H7 (cell line): ENCODE data around the gene KCNIP3. TPM values are rescaled to one million over a fixed set of nuclear protein-coding genes. Genes with fewer than 3 reads are reported as not detected.

Experiments
- DNase-seq: peaks from one replicate; pipeline ENCODE4 v3.0.0; 2012
- H3K27me3 ChIP-seq: 2 replicates; pipeline ENCODE4 v1.6.0; 2011; ENCODE audit warnings: mild to moderate bottlenecking, low read length; ENCODE audit not compliant: control insufficient read depth, insufficient read depth
- H3K36me3 ChIP-seq: replicated peaks from 2 replicates; pipeline ENCODE4 v1.5.1; 2011; ENCODE audit warnings: low read length; ENCODE audit not compliant: control insufficient read depth, insufficient read depth
- H3K4me3 ChIP-seq: 2 replicates; pipeline ENCODE4 v1.5.1; 2011; ENCODE audit warnings: low read depth, mild to moderate bottlenecking, control low read depth, low read length, moderate library complexity; ENCODE audit not compliant: insufficient read depth
- total RNA-seq: library from RNA; depleted of rRNA; stranded (reverse); fragments of >200 nt; shearing (Covaris generic); gene quantifications from 2 replicates; pipeline ENCODE4 v1.2.3, GENCODE V29; 2014

Gene KCNIP3
- total RNA-seq, 1 experiment from 2014 or later: 3.2 TPM

- no peak for DNase-seq
- no peak overlapping the region for H3K4me3 ChIP-seq
- H3K27me3 ChIP-seq: no peaks in the 10 kb centered on the region
- no peaks in the 10 kb centered on the region for H3K36me3 ChIP-seq
Measured at GRCh38 chr2:95270541-95271081, 26.5 kb upstream of the KCNIP3 start.

- no peaks in the 10 kb centered on the region for H3K36me3 ChIP-seq
- no peak overlapping the region for H3K4me3 ChIP-seq
- no peak for DNase-seq
- no peaks in the 10 kb centered on the region for H3K27me3 ChIP-seq
Measured at GRCh38 chr2:95271381-95271971, 25.7 kb upstream of the KCNIP3 start.

- Histone ChIP-seq H3K36me3 (no peaks in the 10 kb centered on the region), H3K4me3 (no peak overlapping the region), H3K27me3 (no peaks in the 10 kb centered on the region)
- DNase-seq: no peak
Measured at GRCh38 chr2:95272299-95272751, 24.8 kb upstream of the KCNIP3 start.

GRCh38 chr2:95272781-95273180 is 24.4 kb upstream of the KCNIP3 start:
- no peaks in the 10 kb centered on the region for H3K36me3 ChIP-seq
- no peak for DNase-seq
- H3K4me3 ChIP-seq: no peak overlapping the region
- no peaks in the 10 kb centered on the region for H3K27me3 ChIP-seq

GRCh38 chr2:95273566-95274290 is 23.4 kb upstream of the KCNIP3 start:
- H3K27me3 ChIP-seq: no peaks in the 10 kb centered on the region
- H3K36me3 ChIP-seq: no peaks in the 10 kb centered on the region
- H3K4me3 ChIP-seq: no peak overlapping the region
- DNase-seq: no peak

GRCh38 chr2:95274291-95275150 is 22.6 kb upstream of the KCNIP3 start, which contains the start of gene PROM2:
TSS of gene PROM2 (plus strand) at chr2:95274449. CDS start at chr2:95274586, 137 bp downstream.
- H3K36me3 ChIP-seq: no peaks in the 10 kb centered on the region
- H3K4me3 ChIP-seq: no peak within 1 kb of the TSS
- DNase-seq: peak; percentile 88
- H3K27me3 ChIP-seq: no peaks in the 10 kb centered on the region

GRCh38 chr2:95275151-95275515 is 22.0 kb upstream of the KCNIP3 start:
- DNase-seq: no peak
- no peaks in the 10 kb centered on the region for H3K36me3 ChIP-seq
- no peaks in the 10 kb centered on the region for H3K27me3 ChIP-seq
- H3K4me3 ChIP-seq: no peak overlapping the region

- H3K27me3 ChIP-seq: no peaks in the 10 kb centered on the region
- DNase-seq: peak; percentile 38
- H3K36me3 ChIP-seq: no peaks in the 10 kb centered on the region
- H3K4me3 ChIP-seq: no peak overlapping the region
Measured at GRCh38 chr2:95275601-95276243, 21.4 kb upstream of the KCNIP3 start.

GRCh38 chr2:95276244-95276887 is 20.8 kb upstream of the KCNIP3 start:
- H3K4me3 ChIP-seq: no peak overlapping the region
- H3K27me3 ChIP-seq: no peaks in the 10 kb centered on the region
- DNase-seq: peak; percentile 47
- H3K36me3 ChIP-seq: no peaks in the 10 kb centered on the region

GRCh38 chr2:95276888-95277245 is 20.3 kb upstream of the KCNIP3 start:
- Histone ChIP-seq H3K4me3 (no peak overlapping the region), H3K27me3 (no peaks in the 10 kb centered on the region), H3K36me3 (no peaks in the 10 kb centered on the region)
- no peak for DNase-seq

- peak; percentile 84 for DNase-seq
- Histone ChIP-seq H3K27me3 (no peaks in the 10 kb centered on the region), H3K36me3 (no peaks in the 10 kb centered on the region), H3K4me3 (no peak overlapping the region)
Measured at GRCh38 chr2:95277246-95277906, 19.8 kb upstream of the KCNIP3 start.

GRCh38 chr2:95278051-95278471 is 19.1 kb upstream of the KCNIP3 start:
- Histone ChIP-seq H3K4me3 (no peak overlapping the region), H3K27me3 (no peaks in the 10 kb centered on the region), H3K36me3 (no peaks in the 10 kb centered on the region)
- DNase-seq: no peak

- no peak overlapping the region for H3K4me3 ChIP-seq
- DNase-seq: no peak
- no peaks in the 10 kb centered on the region for H3K27me3 ChIP-seq
- H3K36me3 ChIP-seq: no peaks in the 10 kb centered on the region
Measured at GRCh38 chr2:95278637-95279225, 18.4 kb upstream of the KCNIP3 start.
